Fibroblast of skin of left biceps (primary cell): Measurements from ENCODE around the gene RRP1.

Source experiments
- DNase-seq, 2 experiments: peaks; one replicate each; pipeline ENCODE4 v3.0.0-alpha.2; 2013; ENCODE audit warnings: low read depth in 2 of 2

The RRP1 gene

DNA sequence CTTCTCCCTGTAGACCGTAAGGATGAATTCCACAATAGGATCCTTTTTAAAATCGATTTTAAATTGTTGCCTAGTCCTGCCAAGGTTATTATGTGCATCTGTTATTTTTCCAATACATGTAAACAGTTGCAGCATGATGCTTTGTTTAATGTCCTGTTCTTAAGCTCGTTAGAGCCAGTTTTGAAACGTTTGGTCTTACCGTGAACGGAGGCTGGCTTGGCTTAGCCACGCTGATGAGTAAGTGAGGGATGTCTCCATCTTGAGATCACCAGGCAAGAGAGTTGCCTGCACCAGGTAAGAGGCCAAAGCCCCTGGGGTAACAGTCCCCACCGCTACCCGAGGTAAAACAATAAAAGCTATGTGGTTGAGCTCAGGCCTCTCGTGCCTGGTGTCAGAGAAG is 30.6 kb upstream of the RRP1 start:
- no peak for DNase-seq

- DNase-seq: no peak
Observed at GRCh38 chr21:43759651-43760050, 29.7 kb upstream of the RRP1 start.

DNA sequence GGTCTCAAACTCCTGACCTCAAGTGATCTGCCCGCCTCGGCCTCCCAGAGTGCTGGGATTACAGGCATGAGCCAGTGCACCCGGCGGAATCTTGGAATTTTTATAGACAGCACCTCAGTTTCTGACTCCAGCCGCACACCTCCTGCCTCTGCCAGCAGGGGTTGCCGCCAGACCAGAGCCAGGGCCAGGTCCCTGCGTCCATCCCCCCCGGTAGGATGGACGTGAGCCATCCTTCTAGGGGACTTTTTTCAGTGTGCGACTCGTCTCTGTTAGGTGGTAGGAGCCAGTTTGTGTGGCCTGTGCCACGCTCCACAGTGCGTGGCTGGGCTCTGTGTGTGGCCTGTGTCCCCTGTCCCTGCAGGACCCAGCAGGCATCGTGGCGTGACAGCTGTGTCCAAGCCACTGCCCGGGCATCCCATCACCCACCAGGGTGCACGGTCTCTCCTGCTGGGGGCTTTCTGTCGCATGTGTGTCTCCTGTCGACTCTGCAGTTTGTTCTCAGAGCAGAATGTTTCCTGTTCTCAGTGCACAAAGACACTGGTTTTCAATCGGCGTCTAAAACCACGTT is 28.9 kb upstream of the RRP1 start:
- no peak for DNase-seq

- DNase-seq: no peak
Observed at GRCh38 chr21:43761886-43762285, 27.5 kb upstream of the RRP1 start.

- no peak for DNase-seq
Observed at GRCh38 chr21:43762303-43763128, 26.9 kb upstream of the RRP1 start.

GRCh38 chr21:43763901-43764523 is 25.4 kb upstream of the RRP1 start:
- DNase-seq: no peak

DNA sequence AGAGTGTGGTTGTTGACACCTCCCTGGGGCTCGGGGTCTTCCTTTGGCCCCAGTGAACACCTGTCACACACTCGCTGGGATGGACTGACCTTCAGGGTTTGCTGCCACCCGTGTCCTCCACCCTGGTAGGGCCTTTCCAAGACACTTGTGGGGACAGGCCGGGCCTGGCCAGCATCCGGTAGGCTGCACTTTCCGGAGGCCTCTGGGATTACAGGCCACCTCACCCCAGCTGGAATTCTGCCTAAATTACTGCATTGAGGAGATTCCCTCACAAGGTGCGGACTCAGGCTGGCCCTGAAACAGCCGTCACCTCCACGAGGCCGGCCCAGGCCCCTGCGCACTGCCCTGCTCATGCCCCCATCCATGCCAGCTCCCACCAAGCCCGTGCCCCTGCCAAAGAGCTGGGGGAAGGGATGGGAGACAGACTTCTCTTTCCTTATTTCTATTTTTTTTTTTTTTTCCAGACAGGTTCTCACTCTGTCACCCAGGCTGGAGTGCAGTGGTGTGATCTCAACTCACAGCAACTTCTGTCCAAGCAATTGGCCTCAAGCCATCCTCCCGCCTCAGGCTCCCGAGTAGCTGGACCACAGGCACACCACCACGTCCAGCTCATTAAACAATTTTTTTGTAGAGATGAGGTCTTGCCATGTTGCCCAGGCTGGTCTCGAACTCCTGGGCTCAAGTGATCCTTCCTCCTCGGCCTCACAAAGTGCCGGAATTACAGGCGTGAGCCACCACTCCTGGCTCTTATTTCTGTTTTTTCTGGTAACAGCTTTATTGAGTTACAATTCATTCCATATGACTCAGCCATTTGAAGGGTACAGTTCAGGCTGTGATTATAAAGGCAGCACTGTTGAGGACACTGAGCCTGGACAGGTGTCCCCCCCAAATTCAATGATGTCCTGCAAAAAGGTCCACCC is 24.5 kb upstream of the RRP1 start:
- no peak for DNase-seq

DNA sequence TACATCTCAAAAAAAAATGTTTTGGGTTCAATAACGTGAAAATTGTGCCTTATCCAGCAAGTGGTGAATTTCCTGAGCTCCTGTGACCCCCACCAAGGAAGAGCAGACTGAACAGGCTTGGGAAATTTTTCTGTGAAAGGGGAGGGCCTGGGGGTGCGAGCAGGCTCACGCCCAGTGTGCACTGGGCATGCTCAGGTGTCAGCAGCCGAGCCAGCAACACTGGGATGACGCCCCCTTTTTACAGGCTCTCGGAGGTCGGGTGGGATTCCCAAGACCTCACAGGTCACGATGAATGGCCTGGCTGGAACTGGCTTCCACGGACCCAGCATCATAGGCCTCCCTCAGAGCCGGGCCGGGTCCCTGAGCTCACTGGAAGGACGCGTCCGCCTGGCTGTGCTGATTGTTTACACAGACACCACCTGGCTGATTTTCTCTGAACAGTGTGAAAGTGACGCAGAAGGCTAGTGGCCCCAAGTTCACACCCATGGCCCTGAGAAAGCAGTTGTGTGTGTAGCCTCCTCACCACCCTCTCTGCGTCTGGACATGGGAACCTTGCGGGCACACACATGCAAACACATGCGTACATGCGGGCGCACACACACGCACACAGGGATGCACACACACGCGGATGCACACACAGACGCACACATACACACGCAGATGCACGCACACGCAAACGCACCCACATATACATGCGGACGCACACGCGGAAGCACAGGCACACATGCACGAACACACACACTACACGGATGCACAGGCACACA is 22.5 kb upstream of the RRP1 start:
- DNase-seq: no peak

- no peak for DNase-seq
Observed at GRCh38 chr21:43767498-43767983, 21.8 kb upstream of the RRP1 start.

GRCh38 chr21:43767984-43768867 is 21.2 kb upstream of the RRP1 start:
- no peak for DNase-seq

GRCh38 chr21:43768868-43769167 is 20.6 kb upstream of the RRP1 start:
- no peak for DNase-seq

GRCh38 chr21:43769325-43769958 is 19.9 kb upstream of the RRP1 start:
- no peak for DNase-seq

DNA sequence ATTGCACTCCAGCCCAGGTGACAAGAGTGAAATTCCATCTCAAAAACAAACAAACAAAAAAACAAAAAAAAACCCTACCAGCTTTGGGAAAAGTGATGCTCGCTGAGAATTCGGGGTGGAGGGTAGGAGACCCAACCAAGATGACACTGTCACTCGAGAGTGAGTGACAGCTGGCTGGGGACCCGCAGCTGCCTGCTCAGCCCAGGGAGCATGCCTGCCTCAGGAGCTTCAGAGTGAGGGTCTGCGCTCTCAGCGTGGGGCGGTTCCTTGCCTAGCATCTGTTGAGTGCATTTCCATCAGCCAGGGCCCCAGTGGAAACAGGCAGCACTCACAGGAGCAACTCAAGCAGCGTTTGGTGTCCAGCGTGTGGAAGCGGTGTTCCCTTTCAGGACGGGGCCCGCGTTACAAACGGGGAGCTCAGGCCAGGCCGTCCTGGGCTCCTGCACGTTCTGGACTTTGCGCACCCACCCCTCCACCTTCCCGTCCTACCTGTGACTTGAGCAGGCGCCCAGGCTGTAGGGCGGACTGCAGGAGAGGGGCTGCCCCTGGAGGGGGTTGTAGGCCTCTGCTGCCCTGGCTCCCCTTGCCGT is 19.2 kb upstream of the RRP1 start:
- DNase-seq: no peak

DNA sequence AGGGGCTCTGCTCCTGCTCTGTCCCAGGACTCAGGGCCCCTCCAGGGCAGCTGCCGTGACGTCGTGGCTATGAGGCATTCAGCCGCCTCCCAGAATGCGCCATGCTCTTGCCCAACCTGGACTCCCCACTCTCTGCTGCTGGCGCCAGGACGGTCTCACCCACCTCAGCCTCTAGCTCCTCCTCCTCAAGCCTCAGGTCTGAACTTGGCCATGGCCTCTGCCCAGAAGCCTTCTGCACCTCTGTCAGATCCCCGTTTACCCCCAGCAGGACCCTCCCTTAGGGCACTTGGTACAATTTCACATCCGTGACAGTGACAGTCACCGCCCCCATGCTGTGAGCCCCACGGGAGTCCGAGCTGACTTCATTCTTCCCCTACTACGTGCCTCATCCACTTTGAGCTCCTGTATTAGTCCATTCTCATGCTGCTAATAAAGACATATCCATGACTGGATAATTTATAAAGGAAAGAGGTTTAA is 18.1 kb upstream of the RRP1 start:
- DNase-seq: no peak

- DNase-seq: no peak
Observed at GRCh38 chr21:43771698-43772424, 17.5 kb upstream of the RRP1 start.

DNA sequence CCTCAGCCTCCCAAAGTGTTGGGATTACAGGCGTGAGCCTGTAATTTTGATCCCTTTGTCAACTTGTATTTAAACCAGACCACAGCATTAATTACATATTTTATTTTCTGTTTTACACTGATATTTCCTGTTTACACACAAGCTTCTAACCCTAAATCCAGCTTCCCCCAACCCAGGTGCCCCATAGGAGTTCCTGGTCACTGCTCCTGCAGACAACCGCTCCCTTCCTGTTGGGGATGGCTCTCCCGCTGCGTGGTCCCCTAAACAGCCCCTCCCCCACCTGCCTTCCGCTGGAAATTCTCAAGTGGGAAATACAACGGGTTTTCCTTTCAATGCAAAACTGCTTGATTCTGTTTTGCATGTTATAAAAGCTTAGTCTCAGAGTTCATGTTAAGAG is 17.0 kb upstream of the RRP1 start:
- DNase-seq: no peak

- DNase-seq: no peak
Observed at GRCh38 chr21:43774163-43774562, 15.2 kb upstream of the RRP1 start.

DNA sequence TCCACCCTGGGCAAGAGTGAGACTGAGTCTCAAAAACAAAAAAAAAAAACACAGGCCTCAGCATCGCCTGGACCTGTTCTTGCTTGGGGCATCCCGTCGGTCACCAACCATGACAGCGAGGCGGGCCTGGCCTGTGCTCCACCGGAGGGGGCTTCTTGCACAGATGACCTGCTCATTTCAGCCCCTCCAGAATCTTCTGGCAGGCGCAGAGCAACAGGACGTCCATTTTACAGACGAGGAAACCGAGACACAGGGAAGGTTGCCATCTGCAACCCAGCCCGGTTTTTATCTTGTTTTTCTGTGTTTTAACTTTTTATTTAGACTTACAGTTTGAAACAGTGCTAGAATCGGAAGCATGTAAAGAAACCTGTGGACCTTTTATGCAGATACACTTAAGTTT is 14.2 kb upstream of the RRP1 start:
- DNase-seq: no peak
